Sigmoid colon (tissue), 7 donors: Measurements from ENCODE around the gene HPSE. TPM values are rescaled to one million over a fixed set of nuclear protein-coding genes. Genes with fewer than 3 reads are reported as not detected.
"Not testable (repeated sequence)": the region's sequence is repeated elsewhere in the genome, so short reads cannot be mapped to it uniquely, and the experiment has no call there.

Source experiments
- DNase-seq: peaks from one replicate; pipeline ENCODE4 v3.0.0-alpha.2; 2019
- H3K27ac ChIP-seq, 4 donors: fragments of 200-600 bp; sonication (generic); one replicate each; pipeline ENCODE4 v1.5.1; 2016 to 2019; ENCODE audit warnings: mild to moderate bottlenecking in 1 of 4
- H3K27me3 ChIP-seq, 3 donors: fragments of 200-600 bp; sonication (generic); one replicate each; pipeline ENCODE4 v1.5.1; 2019; ENCODE audit warnings: mild to moderate bottlenecking in 1 of 3
- H3K36me3 ChIP-seq, 4 donors: fragments of 200-600 bp; sonication (generic); one replicate each; pipeline ENCODE4 v1.5.1; 2016 to 2019
- H3K4me1 ChIP-seq, 4 donors: fragments of 200-600 bp; sonication (generic); one replicate each; pipeline ENCODE4 v1.5.1; 2017 to 2019
- H3K4me3 ChIP-seq, 4 donors: fragments of 200-600 bp; sonication (generic); one replicate each; pipeline ENCODE4 v1.5.1; 2017 to 2019; ENCODE audit warnings: mild to moderate bottlenecking in 2 of 4, moderate library complexity in 1 of 4
- H3K9me3 ChIP-seq, 4 donors: fragments of 200-600 bp in 3 of 4; sonication (generic) in 3 of 4; one replicate each; pipeline versions ENCODE4 v1.5.1 to v1.6.1; 2013 to 2019
- CTCF ChIP-seq, 4 experiments: fragments of 450-650 bp in 3 of 4; fragments of 200-600 bp in 1 of 4; IDR thresholded peaks; one replicate each; pipeline ENCODE4 v1.5.1; 2016 to 2019; ENCODE audit warnings: antibody characterized with exemption in 4 of 4, mild to moderate bottlenecking in 3 of 4, moderate library complexity in 2 of 4
- EP300 ChIP-seq, 4 donors: sonication (generic); formaldehyde crosslinking; IDR thresholded peaks; one replicate each; pipeline ENCODE4 v1.6.1; 2017; ENCODE audit warnings: antibody characterized with exemption in 4 of 4
- POLR2A ChIP-seq, 2 donors: fragments of 450-650 bp; IDR thresholded peaks; one replicate each; pipeline ENCODE4 v1.6.1; 2016; ENCODE audit warnings: antibody characterized with exemption in 2 of 2, mild to moderate bottlenecking in 2 of 2, moderate library complexity in 2 of 2
- POLR2AphosphoS5 ChIP-seq, 4 donors: sonication (generic); formaldehyde crosslinking; IDR thresholded peaks; one replicate each; pipeline ENCODE4 v1.6.1; 2017; ENCODE audit warnings: antibody characterized with exemption in 4 of 4
- WGBS, 2 donors: extraction: QIAGEN DNeasy Blood & Tissue Kit; methylation state at CpG; one replicate each; pipeline ENCODE4 v1.1.7; 2013; 5-methylcytosine and 5-hydroxymethylcytosine counted together
- intact Hi-C: fragments of 100-400 bp; cut with DNase I; formaldehyde crosslinking; loops from one replicate; pipeline ENCODE4 v1.15.1; 2023
- polyA plus RNA-seq, 3 donors: library from polyadenylated mRNA; stranded (reverse); fragments of 200-250 nt; gene quantifications; one replicate each; pipeline ENCODE4 v1.2.3, GENCODE V29; 2013
- total RNA-seq, 4 donors: library from RNA; depleted of rRNA; stranded (reverse); fragments of >200 nt; gene quantifications; one replicate each; pipeline ENCODE4 v1.1.0, GENCODE V29; 2016
- donor health status: healthy with polysubstance abuse.
- donor health status: Bipolar disorder and iron deficiency.
- donor health status: healthy.

HPSE gene
- total and polyA plus RNA-seq, 7 donors, result 0.54 to 7.3 (median 0.71) TPM

GRCh38 chr4:83283181-83283580, 51.5 kb downstream of the HPSE start:
- intact Hi-C loops, result loop anchor here (5.0 to 10.0 kb wide), 5 partner anchors 211 to 821 kb away; partner anchors contain the start of genes COPS4, SCD5 and THAP9
- 81 to 90% methylated on average over 7 of the region's 7 CpGs for WGBS, 2 donors
- H3K27ac ChIP-seq, result no peak overlapping the region

GRCh38 chr4:83282049-83282535, 52.6 kb downstream of the HPSE start:
- no peak for DNase-seq
- TF ChIP-seq EP300 (IDR thresholded peaks at IDR 0.05) (no peak), CTCF (IDR thresholded peaks at IDR 0.05) (peak; percentile 20 to 68 (median 56)), POLR2AphosphoS5 (IDR thresholded peaks at IDR 0.05) (no peak)
- 26 to 36% methylated on average over 4 of the region's 4 CpGs for WGBS, 2 donors
- intact Hi-C loops, result loop anchor here (5.0 to 10.0 kb wide), 5 partner anchors 210 to 820 kb away; partner anchors contain the start of genes COPS4, SCD5 and THAP9
- no peak overlapping the region for H3K27ac ChIP-seq
- no peaks in the 10 kb centered on the region for H3K9me3 ChIP-seq
- peaks cover 0 to 16% (median 12%) of the 10 kb centered on the region in 4 donors for H3K4me1 ChIP-seq
- no peak overlapping the region for H3K4me3 ChIP-seq
- H3K36me3 ChIP-seq, result peaks cover 0 to 11% (median 0%) of the 10 kb centered on the region in 4 donors
- H3K27me3 ChIP-seq, result no peaks in the 10 kb centered on the region

More at GRCh38 chr4:83283181-83283580, 51.5 kb downstream of the HPSE start:
- DNase-seq, result no peak
- TF ChIP-seq POLR2A (IDR thresholded peaks at IDR 0.05) (no peak), EP300 (IDR thresholded peaks at IDR 0.05) (no peak), CTCF (IDR thresholded peaks at IDR 0.05) (no peak), POLR2AphosphoS5 (IDR thresholded peaks at IDR 0.05) (no peak)
- Histone ChIP-seq H3K4me1 (peaks cover 0 to 16% (median 12%) of the 10 kb centered on the region in 4 donors), H3K36me3 (peaks cover 0 to 7% (median 0%) of the 10 kb centered on the region in 4 donors), H3K4me3 (no peak overlapping the region), H3K27me3 (no peaks in the 10 kb centered on the region), H3K9me3 (no peaks in the 10 kb centered on the region)

- intact Hi-C loops, result loop anchor here (5.0 to 10.0 kb wide), 5 partner anchors 209 to 819 kb away; partner anchors contain the start of genes COPS4, SCD5 and THAP9
- WGBS, 2 donors, result 59 to 73% methylated on average over 4 of the region's 4 CpGs
- TF ChIP-seq POLR2AphosphoS5 (IDR thresholded peaks at IDR 0.05), result no peak
- no peak for TF ChIP-seq CTCF (IDR thresholded peaks at IDR 0.05)
- no peak for TF ChIP-seq POLR2A (IDR thresholded peaks at IDR 0.05)
- TF ChIP-seq EP300 (IDR thresholded peaks at IDR 0.05), result no peak
- Histone ChIP-seq H3K4me3 (no peak overlapping the region), H3K27me3 (no peaks in the 10 kb centered on the region), H3K9me3 (no peaks in the 10 kb centered on the region), H3K4me1 (peaks cover 0 to 16% (median 12%) of the 10 kb centered on the region in 4 donors), H3K27ac (no peak overlapping the region), H3K36me3 (peaks cover 0 to 17% (median 0%) of the 10 kb centered on the region in 4 donors)
- DNase-seq, result no peak
These were observed 53.3 kb downstream of the HPSE start for GRCh38 chr4:83281307-83281706.

GRCh38 chr4:83276299-83277040, 58.2 kb downstream of the HPSE start:
- H3K9me3 ChIP-seq, result no peaks in the 10 kb centered on the region
- no peak overlapping the region for H3K27ac ChIP-seq
- DNase-seq, result no peak
- H3K27me3 ChIP-seq, result no peaks in the 10 kb centered on the region
- H3K36me3 ChIP-seq, result peaks cover 0 to 33% (median 2%) of the 10 kb centered on the region in 4 donors
- intact Hi-C loops, result no loop called here
- H3K4me3 ChIP-seq, result no peak overlapping the region
- WGBS, 2 donors, result 65 to 82% methylated on average over 3 of the region's 3 CpGs
- TF ChIP-seq POLR2A (IDR thresholded peaks at IDR 0.05), result no peak
- TF ChIP-seq EP300 (IDR thresholded peaks at IDR 0.05), result no peak
- no peak for TF ChIP-seq POLR2AphosphoS5 (IDR thresholded peaks at IDR 0.05)
- TF ChIP-seq CTCF (IDR thresholded peaks at IDR 0.05), result no peak
- H3K4me1 ChIP-seq, result peaks cover 0 to 3% (median under 1%) of the 10 kb centered on the region in 4 donors

GRCh38 chr4:83273926-83274325, 60.7 kb downstream of the HPSE start:
- not testable (repeated sequence) for H3K4me3 ChIP-seq, DNase-seq
- H3K36me3 ChIP-seq, result peaks cover 0 to 50% (median 5%) of the 10 kb centered on the region in 4 donors

More at GRCh38 chr4:83273926-83274325, 60.7 kb downstream of the HPSE start:
- H3K27me3 ChIP-seq, H3K4me1 ChIP-seq, intact Hi-C loops, H3K9me3 ChIP-seq, H3K27ac ChIP-seq: not testable (repeated sequence)
- 89 to 97% methylated on average over 3 of the region's 3 CpGs for WGBS, 2 donors
